WTC11 (cell line): ENCODE results near the gene PGA5. TPM values are rescaled to one million over a fixed set of nuclear protein-coding genes. Genes with fewer than 3 reads are reported as not detected.
"Not testable (repeated sequence)": the region's sequence is repeated elsewhere in the genome, so short reads cannot be mapped to it uniquely, and the experiment has no call there.

Source experiments
- ATAC-seq: fragments of 200-7000 bp; cut with Tn5 transposase; 2 replicates; pipeline ENCODE4 v1.10.0; 2021; ENCODE audit warnings: mild to moderate bottlenecking, moderate library complexity
- CTCF ChIA-PET: fragments of 300-600 bp; sonication (Branson Sonifier 250); formaldehyde crosslinking; loops from one replicate; lab custom pipeline; 2021; ENCODE audit warnings: antibody characterized with exemption; lab: Charles Lee
- POLR2A ChIA-PET: fragments of 350-600 bp; sonication (Branson Sonifier 250); formaldehyde crosslinking; loops from one replicate; lab custom pipeline; 2021; ENCODE audit warnings: antibody characterized with exemption; lab: Charles Lee
- DNase-seq: peaks from one replicate; pipeline ENCODE4 v3.0.0; 2021; ENCODE audit warnings: low spot score
- H3K27ac Mint-ChIP-seq: 2 replicates; pipeline ENCODE4 v1.8.0; 2021; ENCODE audit warnings: mixed read lengths
- H3K27me3 Mint-ChIP-seq: 2 replicates; pipeline ENCODE4 v1.8.0; 2021; ENCODE audit warnings: low read depth, mild to moderate bottlenecking, moderate library complexity, mixed read lengths
- H3K36me3 Mint-ChIP-seq: 2 replicates; pipeline ENCODE4 v1.8.0; 2021; ENCODE audit warnings: mixed read lengths
- H3K4me1 Mint-ChIP-seq: 2 replicates; pipeline ENCODE4 v1.8.0; 2022; ENCODE audit warnings: mixed read lengths
- H3K4me3 Mint-ChIP-seq: 2 replicates; pipeline ENCODE4 v1.8.0; 2021; ENCODE audit warnings: mild to moderate bottlenecking, moderate library complexity, mixed read lengths
- H3K9me3 Mint-ChIP-seq: 2 replicates; pipeline ENCODE4 v1.8.0; 2021; ENCODE audit warnings: mixed read lengths
- total RNA-seq: library from RNA; stranded (reverse); gene quantifications from 3 replicates; pipeline ENCODE4 v1.2.3, GENCODE V29; 2021

PGA5 gene
- total RNA-seq, 1 experiment from 2014 or later = 0.35 TPM

DNA sequence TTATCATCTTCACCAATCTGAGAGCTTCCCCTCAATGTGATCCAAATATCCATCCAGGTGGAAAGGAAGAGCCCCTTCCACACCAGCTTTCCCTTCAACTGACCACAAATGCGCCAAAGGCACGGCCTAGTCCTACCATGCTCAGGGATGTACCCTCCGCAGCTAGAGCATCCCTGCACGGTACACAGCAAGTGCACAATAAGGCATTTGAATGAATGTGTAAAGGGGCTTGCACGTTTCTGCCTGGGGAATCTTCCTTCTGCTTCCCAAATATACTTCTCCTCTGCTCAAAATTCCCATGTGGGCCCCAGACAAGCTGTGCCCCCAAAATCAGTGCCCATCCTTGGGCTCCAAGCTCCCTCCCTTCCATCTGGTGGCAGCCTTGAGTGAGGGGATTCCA lies 22.0 kb upstream of the PGA5 start:
- H3K4me1 Mint-ChIP-seq, ATAC-seq, H3K36me3 Mint-ChIP-seq, H3K27ac Mint-ChIP-seq, POLR2A ChIA-PET, H3K4me3 Mint-ChIP-seq, H3K27me3 Mint-ChIP-seq, CTCF ChIA-PET, DNase-seq, H3K9me3 Mint-ChIP-seq: not testable (repeated sequence)

DNA sequence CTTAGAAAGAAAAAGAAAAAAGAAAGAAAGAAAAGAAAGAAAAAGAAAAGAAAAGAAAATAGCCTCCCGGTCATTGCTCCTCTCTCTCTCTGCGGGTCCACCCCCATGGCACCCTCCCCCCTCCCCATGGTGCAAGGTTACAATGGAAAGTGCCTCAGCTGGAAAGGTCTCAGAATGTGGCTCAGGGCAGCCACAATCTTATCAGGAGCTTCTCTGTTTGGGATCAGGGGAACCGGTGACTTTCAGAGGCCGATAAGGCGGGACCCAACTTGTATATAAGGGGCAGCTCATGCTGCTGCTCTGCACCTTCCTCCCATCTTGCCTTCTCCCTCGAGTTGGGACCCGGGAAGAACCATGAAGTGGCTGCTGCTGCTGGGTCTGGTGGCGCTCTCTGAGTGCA lies 18.9 kb upstream of the PGA5 start, which contains the start of gene PGA4:
PGA4 (plus strand) TSS at position 301 of the 400 bp plus-strand sequence; CDS start at position 355, 54 bp downstream.
- POLR2A ChIA-PET, DNase-seq, H3K9me3 Mint-ChIP-seq, H3K27ac Mint-ChIP-seq, H3K4me3 Mint-ChIP-seq, H3K36me3 Mint-ChIP-seq, H3K4me1 Mint-ChIP-seq, H3K27me3 Mint-ChIP-seq, CTCF ChIA-PET: not testable (repeated sequence)
- ATAC-seq = peak; percentile 8; the same call in 1 of the 2 replicates

DNA sequence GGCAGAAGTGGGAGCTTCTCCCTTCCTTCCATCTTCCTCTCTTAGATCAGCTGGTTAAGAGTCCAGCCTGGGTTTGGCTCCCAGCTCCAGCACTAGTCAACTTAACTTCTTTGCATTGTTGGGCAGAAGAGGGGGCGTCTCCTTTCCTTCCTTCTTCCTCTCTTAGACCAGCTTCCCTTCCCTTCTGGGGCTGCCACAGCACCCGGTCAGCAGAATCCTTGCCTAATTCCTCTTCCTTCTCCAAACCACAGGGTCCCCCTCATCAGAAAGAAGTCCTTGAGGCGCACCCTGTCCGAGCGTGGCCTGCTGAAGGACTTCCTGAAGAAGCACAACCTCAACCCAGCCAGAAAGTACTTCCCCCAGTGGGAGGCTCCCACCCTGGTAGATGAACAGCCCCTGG lies 18.3 kb upstream of the PGA5 start:
- H3K27me3 Mint-ChIP-seq, POLR2A ChIA-PET, H3K36me3 Mint-ChIP-seq, DNase-seq, H3K9me3 Mint-ChIP-seq, H3K27ac Mint-ChIP-seq, CTCF ChIA-PET, H3K4me3 Mint-ChIP-seq, H3K4me1 Mint-ChIP-seq: not testable (repeated sequence)
- 0 out of 2 replicates have a peak, but pooled peaks have one; percentile 6 for ATAC-seq

DNA sequence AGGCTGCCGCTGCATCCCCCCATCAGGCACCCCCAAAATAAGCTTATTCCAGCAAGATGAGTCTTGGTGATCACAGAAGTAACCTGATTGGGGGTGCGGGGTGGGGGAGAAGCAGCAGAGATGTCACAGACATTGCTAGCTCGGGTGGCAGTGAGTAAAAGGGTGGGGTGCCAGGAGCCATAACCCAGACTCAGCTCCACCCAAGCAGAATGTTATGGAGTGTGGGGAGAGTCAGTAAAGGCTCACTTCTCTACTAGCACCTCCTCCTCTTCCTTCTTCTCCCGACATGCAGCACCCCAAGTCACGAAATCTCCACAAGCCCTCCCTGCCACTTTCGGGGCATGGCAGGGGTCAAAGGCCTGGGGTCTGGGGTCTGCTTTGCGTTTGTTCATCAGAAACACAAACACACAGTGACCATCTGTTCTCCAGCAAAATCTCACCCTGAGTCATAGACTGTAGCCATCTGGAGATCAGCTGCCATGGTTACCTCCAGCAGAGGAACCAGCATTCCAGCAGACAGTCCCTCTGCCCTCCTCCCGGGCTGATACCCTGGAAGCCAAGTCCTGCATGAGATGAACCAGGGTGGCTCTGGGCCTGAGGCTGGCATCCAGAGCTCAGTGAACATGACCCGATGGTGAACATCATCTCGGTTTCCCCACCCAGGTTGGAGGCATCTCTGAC lies 14.4 kb upstream of the PGA5 start:
- POLR2A ChIA-PET, ATAC-seq, H3K9me3 Mint-ChIP-seq, H3K4me1 Mint-ChIP-seq, H3K27ac Mint-ChIP-seq, DNase-seq, CTCF ChIA-PET, H3K4me3 Mint-ChIP-seq, H3K27me3 Mint-ChIP-seq, H3K36me3 Mint-ChIP-seq: not testable (repeated sequence)

DNA sequence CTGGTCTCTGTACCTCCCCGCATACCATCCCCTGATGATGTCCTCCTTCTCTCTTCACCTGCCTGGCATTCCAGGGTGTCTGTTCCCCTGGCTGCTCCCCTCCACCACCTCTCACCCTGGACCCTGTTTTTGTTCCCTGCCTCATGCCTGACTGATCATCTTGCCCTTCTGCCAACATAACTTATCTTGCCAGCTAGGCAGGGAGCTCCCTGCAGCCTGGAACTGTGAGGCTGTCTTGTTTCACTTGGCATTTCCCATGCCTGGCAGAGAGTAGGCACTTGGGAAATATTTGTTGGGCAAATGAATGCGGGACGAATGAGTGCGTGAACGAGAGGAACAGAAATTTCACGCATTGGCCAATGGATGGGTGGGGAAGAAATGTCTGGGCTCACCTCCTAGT lies 11.5 kb upstream of the PGA5 start:
- H3K27ac Mint-ChIP-seq, DNase-seq, CTCF ChIA-PET, H3K4me3 Mint-ChIP-seq, H3K4me1 Mint-ChIP-seq, ATAC-seq, H3K36me3 Mint-ChIP-seq, H3K27me3 Mint-ChIP-seq, POLR2A ChIA-PET, H3K9me3 Mint-ChIP-seq: not testable (repeated sequence)

DNA sequence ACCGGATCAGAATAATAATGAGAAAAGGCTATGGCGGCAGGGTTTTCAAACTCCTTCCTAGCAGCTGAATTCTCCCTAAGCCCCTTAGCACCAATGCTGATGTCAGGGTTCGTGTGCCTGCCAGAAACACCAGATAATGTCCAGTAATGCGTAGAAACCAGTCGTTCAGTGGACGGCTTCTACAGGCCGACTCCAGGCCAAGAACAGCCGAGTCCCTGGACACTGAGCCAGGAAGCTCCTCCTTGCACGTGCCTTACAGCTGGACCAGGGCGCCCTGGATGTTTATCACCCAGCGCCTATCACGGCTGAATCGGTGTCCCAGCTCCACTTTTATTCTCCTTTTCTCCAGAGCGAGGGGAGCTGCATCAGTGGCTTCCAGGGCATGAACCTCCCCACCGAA lies 9.9 kb upstream of the PGA5 start:
- H3K4me3 Mint-ChIP-seq, DNase-seq, H3K9me3 Mint-ChIP-seq, H3K27me3 Mint-ChIP-seq, POLR2A ChIA-PET, H3K27ac Mint-ChIP-seq, H3K4me1 Mint-ChIP-seq, CTCF ChIA-PET, ATAC-seq, H3K36me3 Mint-ChIP-seq: not testable (repeated sequence)

DNA sequence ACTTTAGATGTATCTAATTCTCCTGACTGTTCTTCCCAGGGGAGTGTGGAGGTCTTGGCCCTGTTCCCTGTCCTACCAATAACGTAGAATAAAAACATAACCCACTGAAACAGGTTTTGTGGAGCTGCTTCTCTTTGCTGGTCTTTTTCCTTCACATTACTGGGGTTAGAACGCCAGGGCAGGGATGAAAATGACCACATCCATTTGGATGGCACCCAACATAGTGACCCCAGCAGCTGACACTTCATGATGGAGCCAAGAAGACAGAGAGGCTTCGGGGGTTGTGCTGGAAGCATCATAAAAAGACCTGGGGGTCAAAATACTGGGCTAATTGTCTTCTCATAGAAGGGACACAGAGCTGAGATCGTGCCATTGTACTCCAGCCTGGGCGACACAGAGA lies 9.4 kb upstream of the PGA5 start:
- CTCF ChIA-PET, POLR2A ChIA-PET, H3K27ac Mint-ChIP-seq, ATAC-seq, H3K36me3 Mint-ChIP-seq, DNase-seq, H3K9me3 Mint-ChIP-seq, H3K4me1 Mint-ChIP-seq, H3K27me3 Mint-ChIP-seq, H3K4me3 Mint-ChIP-seq: not testable (repeated sequence)

DNA sequence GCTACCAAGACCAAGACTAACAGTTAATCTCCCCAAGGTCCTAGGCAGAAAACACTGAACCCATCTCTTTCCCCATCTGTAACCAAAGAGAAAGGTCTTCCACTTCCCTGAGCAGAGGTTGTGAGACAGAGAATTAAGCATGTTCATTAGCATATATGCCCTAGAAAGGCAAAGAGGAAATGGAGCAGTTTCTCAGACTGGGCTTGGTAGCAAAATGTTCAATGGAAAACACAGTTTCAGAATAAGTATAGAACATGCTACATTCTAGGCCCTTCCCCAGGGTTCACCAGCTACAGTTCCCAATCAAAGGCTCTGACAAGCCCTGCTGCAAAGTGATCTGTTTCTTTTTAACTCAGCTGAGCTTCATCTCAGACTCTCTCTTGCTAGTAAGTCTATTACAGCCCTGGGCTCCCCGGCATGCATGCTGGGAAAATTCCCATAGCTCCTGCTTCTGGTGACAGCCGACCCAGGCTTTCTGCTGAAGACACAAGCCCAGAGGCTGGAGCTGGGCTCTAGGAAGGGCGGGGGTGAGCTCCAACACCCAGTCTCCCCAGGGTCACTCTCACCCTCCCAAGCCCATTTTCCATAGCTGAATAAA lies 8.3 kb upstream of the PGA5 start:
- POLR2A ChIA-PET, H3K9me3 Mint-ChIP-seq, DNase-seq, CTCF ChIA-PET, H3K36me3 Mint-ChIP-seq, H3K27me3 Mint-ChIP-seq, H3K27ac Mint-ChIP-seq, H3K4me1 Mint-ChIP-seq, ATAC-seq, H3K4me3 Mint-ChIP-seq: not testable (repeated sequence)

DNA sequence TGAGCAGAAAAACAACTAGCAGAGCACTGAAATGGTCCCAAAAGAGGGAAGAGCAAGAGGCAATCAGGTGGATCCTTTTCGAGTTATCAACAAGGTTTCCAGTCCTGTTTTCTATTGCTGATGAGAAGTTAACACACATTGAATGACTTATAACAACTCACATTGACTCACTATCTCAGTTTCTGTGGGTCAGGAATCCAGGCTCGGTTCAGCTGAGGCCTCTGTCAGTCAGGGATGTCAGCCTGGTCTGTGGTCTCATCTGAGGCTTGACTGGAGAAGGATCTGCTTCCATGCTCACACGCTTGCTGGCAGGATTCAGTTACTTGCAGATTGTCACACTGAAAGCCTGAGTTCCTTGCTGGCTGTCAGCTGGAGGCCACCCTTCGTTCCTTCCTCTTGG lies 3.8 kb upstream of the PGA5 start:
- H3K4me3 Mint-ChIP-seq, DNase-seq, CTCF ChIA-PET, H3K36me3 Mint-ChIP-seq, H3K9me3 Mint-ChIP-seq, H3K27ac Mint-ChIP-seq, POLR2A ChIA-PET, ATAC-seq, H3K4me1 Mint-ChIP-seq, H3K27me3 Mint-ChIP-seq: not testable (repeated sequence)
